ENCODE data around the gene JAML.

- TF ChIP-seq POLR2AphosphoS5 (IDR thresholded peaks at IDR 0.05; ENCODE audit: low read depth, low read length) (no peak), POLR2A (IDR thresholded peaks at IDR 0.05; ENCODE audit: low read depth, low read length) (no peak), TAF1 (IDR thresholded peaks at IDR 0.05; ENCODE audit: low read depth, low read length) (no peak)
These were observed 39.1 kb upstream of the JAML start, which contains the start of gene MPZL2 for GRCh38 chr11:118263695-118264568.
